MCF 10A (cell line): ENCODE results near the gene PCDHGA6. TPM values are rescaled to one million over a fixed set of nuclear protein-coding genes. Genes with fewer than 3 reads are reported as not detected.

Source experiments
- BruUV-seq: library from RNA; stranded (reverse); fragments of 400-500 nt; replicated peaks from 2 replicates; lab custom pipeline; 2021; lab: Mats Ljungman, UMichigan
- CTCF ChIA-PET: fragments of 300-600 bp; sonication (Branson Sonifier 250); formaldehyde crosslinking; extraction: SDS; loops from one replicate; lab custom pipeline; 2021; ENCODE audit warnings: antibody characterized with exemption, inconsistent platforms; lab: Yijun Ruan, JAX
- POLR2A ChIA-PET: fragments of 300-600, 350-650 bp; sonication (Branson Sonifier 250); formaldehyde crosslinking; extraction: SDS; loops from one replicate; lab custom pipeline; 2020; ENCODE audit warnings: antibody characterized with exemption, inconsistent platforms; lab: Yijun Ruan, JAX
- DNase-seq: peaks from one replicate; pipeline ENCODE4 v3.0.0-alpha.2; 2018; ENCODE audit not compliant: unreplicated experiment
- H3K27ac Mint-ChIP-seq: one replicate; pipeline ENCODE4 v1.8.0; 2022; ENCODE audit warnings: mild to moderate bottlenecking, low read depth, mixed read lengths; ENCODE audit not compliant: unreplicated experiment
- H3K27me3 Mint-ChIP-seq: one replicate; pipeline ENCODE4 v1.8.0; 2022; ENCODE audit warnings: mixed read lengths; ENCODE audit not compliant: insufficient read depth, unreplicated experiment
- H3K36me3 Mint-ChIP-seq: one replicate; pipeline ENCODE4 v1.8.0; 2022; ENCODE audit warnings: mild to moderate bottlenecking, moderate library complexity, mixed read lengths; ENCODE audit not compliant: insufficient read depth, unreplicated experiment
- H3K4me1 Mint-ChIP-seq: one replicate; pipeline ENCODE4 v1.8.0; 2022; ENCODE audit warnings: mixed read lengths; ENCODE audit not compliant: insufficient read depth, unreplicated experiment
- H3K4me3 Mint-ChIP-seq: one replicate; pipeline ENCODE4 v1.8.0; 2022; ENCODE audit warnings: mild to moderate bottlenecking, moderate library complexity, mixed read lengths; ENCODE audit not compliant: unreplicated experiment
- H3K9me3 Mint-ChIP-seq: one replicate; pipeline ENCODE4 v1.8.0; 2022; ENCODE audit warnings: mixed read lengths; ENCODE audit not compliant: unreplicated experiment
- intact Hi-C: fragments of 100-400 bp; cut with micrococcal nuclease; formaldehyde crosslinking; loops from 2 replicates; pipeline ENCODE4 v1.14.1; 2022
- total RNA-seq: library from RNA; stranded (reverse); gene quantifications from 2 replicates; pipeline ENCODE4 v1.2.3, GENCODE V29; 2022
- TF ChIP-seq, protein P1 (sequence below): fragments of 200-600 bp; IDR thresholded peaks from one replicate; pipeline ENCODE4 v1.8.0; 2022; ENCODE audit warnings: antibody characterized with exemption, mild to moderate bottlenecking; ENCODE audit not compliant: unreplicated experiment

PCDHGA6 gene
- total RNA-seq, 1 experiment from 2014 or later: 0.44 TPM

DNA sequence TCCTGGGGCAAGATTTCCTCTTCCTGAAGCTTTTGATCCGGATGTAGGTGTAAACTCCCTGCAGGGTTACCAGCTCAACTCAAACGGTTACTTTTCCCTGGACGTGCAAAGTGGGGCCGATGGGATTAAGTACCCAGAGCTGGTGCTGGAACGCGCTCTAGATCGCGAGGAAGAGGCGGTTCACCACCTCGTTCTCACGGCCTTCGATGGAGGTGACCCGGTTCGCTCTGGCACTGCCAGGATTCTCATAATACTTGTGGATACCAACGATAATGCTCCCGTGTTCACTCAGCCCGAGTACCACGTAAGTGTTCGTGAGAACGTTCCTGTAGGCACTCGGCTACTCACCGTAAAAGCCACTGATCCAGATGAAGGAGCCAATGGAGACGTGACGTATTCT is 18.1 kb upstream of the PCDHGA6 start:
- ChIA-PET POLR2A (interaction anchor here (0.9 to 1.6 kb wide), 2 partner anchors 9 to 35 kb away, joined by 3 to 5 read pairs; partner anchors contain the start of gene TAF7), CTCF (interaction anchor here (0.6 to 2.0 kb wide), 7 partner anchors 9 to 203 kb away, joined by 3 to 8 read pairs (median 3); partner anchors contain the start of genes PCDHGA3 and PCDHGB3)
- intact Hi-C loops: no loop called here

DNA sequence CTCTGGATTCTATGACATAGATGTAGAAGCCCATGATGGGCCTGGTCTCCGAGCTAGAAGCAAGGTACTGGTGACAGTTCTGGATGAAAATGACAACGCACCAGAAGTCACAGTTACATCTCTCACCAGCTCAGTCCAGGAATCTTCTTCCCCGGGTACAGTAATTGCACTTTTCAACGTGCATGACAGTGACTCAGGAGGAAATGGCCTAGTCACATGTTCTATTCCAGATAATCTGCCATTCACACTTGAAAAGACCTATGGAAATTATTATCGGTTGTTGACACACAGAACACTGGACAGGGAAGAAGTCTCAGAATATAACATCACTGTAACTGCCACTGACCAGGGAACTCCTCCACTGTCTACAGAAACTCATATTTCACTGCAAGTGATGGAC is 17.6 kb upstream of the PCDHGA6 start:
- Mint-ChIP-seq H3K9me3 (peaks cover 40% of the 10 kb centered on the region), H3K27me3 (no peaks in the 10 kb centered on the region), H3K27ac (no peak overlapping the region), H3K4me1 (no peaks in the 10 kb centered on the region), H3K4me3 (no peak overlapping the region), H3K36me3 (no peaks in the 10 kb centered on the region)
- DNase-seq: no peak
- ChIA-PET CTCF (interaction anchor here (0.6 to 2.0 kb wide), 5 partner anchors 9 to 203 kb away, joined by 3 to 8 read pairs (median 3); partner anchors contain the start of gene PCDHGA3), POLR2A (interaction anchor here (1.6 kb wide), 1 partner anchor 36 kb away, joined by 5 read pairs; the partner anchor contains the start of gene TAF7)
- TF ChIP-seq, protein P1, sequence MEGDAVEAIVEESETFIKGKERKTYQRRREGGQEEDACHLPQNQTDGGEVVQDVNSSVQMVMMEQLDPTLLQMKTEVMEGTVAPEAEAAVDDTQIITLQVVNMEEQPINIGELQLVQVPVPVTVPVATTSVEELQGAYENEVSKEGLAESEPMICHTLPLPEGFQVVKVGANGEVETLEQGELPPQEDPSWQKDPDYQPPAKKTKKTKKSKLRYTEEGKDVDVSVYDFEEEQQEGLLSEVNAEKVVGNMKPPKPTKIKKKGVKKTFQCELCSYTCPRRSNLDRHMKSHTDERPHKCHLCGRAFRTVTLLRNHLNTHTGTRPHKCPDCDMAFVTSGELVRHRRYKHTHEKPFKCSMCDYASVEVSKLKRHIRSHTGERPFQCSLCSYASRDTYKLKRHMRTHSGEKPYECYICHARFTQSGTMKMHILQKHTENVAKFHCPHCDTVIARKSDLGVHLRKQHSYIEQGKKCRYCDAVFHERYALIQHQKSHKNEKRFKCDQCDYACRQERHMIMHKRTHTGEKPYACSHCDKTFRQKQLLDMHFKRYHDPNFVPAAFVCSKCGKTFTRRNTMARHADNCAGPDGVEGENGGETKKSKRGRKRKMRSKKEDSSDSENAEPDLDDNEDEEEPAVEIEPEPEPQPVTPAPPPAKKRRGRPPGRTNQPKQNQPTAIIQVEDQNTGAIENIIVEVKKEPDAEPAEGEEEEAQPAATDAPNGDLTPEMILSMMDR: no peak
- BruUV-seq: no TSS peak
- intact Hi-C loops: no loop called here

More for the DNA sequence above, 18.1 kb upstream of the PCDHGA6 start:
- no TSS peak for BruUV-seq
- H3K27me3 Mint-ChIP-seq: no peaks in the 10 kb centered on the region
- no peak for DNase-seq
- no peak overlapping the region for H3K4me3 Mint-ChIP-seq
- H3K4me1 Mint-ChIP-seq: no peaks in the 10 kb centered on the region
- no peak overlapping the region for H3K27ac Mint-ChIP-seq
- no peaks in the 10 kb centered on the region for H3K36me3 Mint-ChIP-seq
- TF ChIP-seq, protein P1: no peak
- H3K9me3 Mint-ChIP-seq: peaks cover 35% of the 10 kb centered on the region

DNA sequence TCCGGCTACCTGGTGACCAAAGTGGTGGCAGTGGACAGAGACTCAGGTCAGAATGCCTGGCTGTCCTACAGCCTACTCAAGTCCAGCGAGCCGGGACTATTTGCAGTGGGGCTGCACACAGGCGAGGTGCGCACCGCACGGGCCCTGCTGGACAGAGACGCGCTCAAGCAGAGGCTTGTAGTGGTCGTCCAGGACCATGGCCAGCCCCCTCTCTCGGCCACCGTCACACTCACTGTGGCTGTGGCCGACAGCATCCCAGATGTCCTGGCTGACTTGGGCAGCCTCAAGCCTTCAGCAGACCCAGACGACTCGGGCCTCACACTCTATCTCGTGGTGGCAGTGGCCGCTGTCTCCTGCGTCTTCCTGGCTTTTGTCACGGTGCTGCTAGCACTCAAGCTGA is 16.7 kb upstream of the PCDHGA6 start:
- BruUV-seq: no TSS peak
- ChIA-PET POLR2A (no interaction called here), CTCF (no interaction called here)
- intact Hi-C loops: no loop called here
- Mint-ChIP-seq H3K27ac (no peak overlapping the region), H3K4me1 (no peaks in the 10 kb centered on the region), H3K27me3 (no peaks in the 10 kb centered on the region), H3K36me3 (no peaks in the 10 kb centered on the region), H3K9me3 (peaks cover 46% of the 10 kb centered on the region), H3K4me3 (no peak overlapping the region)
- TF ChIP-seq, protein P1: no peak
- DNase-seq: no peak

DNA sequence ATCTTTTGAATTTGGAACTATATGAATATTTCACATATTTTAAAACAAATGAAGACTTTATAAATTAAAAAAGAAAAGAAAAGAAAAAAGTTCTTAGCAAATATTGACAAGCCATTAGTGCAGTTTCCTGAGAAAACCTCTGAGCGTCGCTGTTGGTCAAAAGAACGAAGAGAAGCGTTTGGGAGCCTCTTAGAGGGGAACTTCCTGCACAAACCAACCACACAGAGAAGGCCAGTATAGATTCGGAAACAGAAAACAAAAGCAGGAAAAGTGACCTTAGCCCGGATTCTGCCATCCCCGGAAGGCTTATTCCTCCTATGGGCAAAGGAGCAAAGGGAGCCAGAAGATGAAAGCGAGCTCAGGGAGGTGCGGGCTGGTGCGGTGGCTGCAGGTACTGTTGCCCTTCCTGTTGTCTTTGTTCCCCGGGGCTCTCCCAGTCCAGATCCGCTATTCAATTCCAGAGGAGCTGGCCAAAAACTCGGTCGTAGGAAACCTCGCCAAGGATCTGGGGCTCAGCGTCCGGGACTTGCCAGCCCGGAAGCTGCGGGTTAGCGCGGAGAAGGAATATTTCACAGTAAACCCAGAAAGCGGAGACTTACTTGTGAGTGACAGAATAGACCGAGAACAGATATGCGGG is 13.8 kb upstream of the PCDHGA6 start, which contains the start of gene PCDHGB2:
Gene PCDHGB2, plus strand, starts transcription at position 205 of the 637 bp plus-strand sequence. Its CDS starts 142 bp downstream, at position 347.
- peak within 1 kb of the TSS; percentile 7 for H3K4me3 Mint-ChIP-seq
- intact Hi-C loops: no loop called here
- POLR2A ChIA-PET: no interaction called here
- CTCF ChIA-PET: interaction anchor here (0.5 to 1.1 kb wide), 7 partner anchors 12 to 432 kb away, joined by 3 to 5 read pairs (median 3); no protein-coding TSS in a partner anchor
- H3K4me1 Mint-ChIP-seq: no peaks in the 10 kb centered on the region
- H3K27ac Mint-ChIP-seq: no peak within 1 kb of the TSS
- DNase-seq: peak; percentile 39
- peaks cover 57% of the 10 kb centered on the region for H3K9me3 Mint-ChIP-seq
- peaks cover 5% of the 10 kb centered on the region for H3K36me3 Mint-ChIP-seq
- no TSS peak for BruUV-seq
- TF ChIP-seq, protein P1: peak; percentile 26
- no peaks in the 10 kb centered on the region for H3K27me3 Mint-ChIP-seq
